Measurements from ENCODE around the gene CHTF18. TPM values are rescaled to one million over a fixed set of nuclear protein-coding genes. Genes with fewer than 3 reads are reported as not detected.
"Not testable (repeated sequence)": the region's sequence is repeated elsewhere in the genome, so short reads cannot be mapped to it uniquely, and the experiment has no call there.

CHTF18 gene
- total RNA-seq, 1 donor: 20.0 TPM

GRCh38 chr16:836221-836620 lies 47.8 kb downstream of the CHTF18 start:
- no peak overlapping the region for H3K4me3 ChIP-seq (ENCODE audit: low read depth, low read length)
- DNase-seq (ENCODE audit: low read depth): no peak
- no peak for TF ChIP-seq CTCF (IDR thresholded peaks at IDR 0.05; ENCODE audit: insufficient read depth, low read length)

- not testable (repeated sequence) for DNase-seq (ENCODE audit: low read depth); H3K4me3 ChIP-seq (ENCODE audit: low read depth, low read length)
Observed at GRCh38 chr16:836822-837221, 48.4 kb downstream of the CHTF18 start.

GRCh38 chr16:838741-839140 lies 50.3 kb downstream of the CHTF18 start:
- no peak overlapping the region for H3K4me3 ChIP-seq (ENCODE audit: low read depth, low read length)
- no peak for DNase-seq (ENCODE audit: low read depth)
- no peak for TF ChIP-seq CTCF (IDR thresholded peaks at IDR 0.05; ENCODE audit: insufficient read depth, low read length)

- no peak for TF ChIP-seq CTCF (IDR thresholded peaks at IDR 0.05; ENCODE audit: insufficient read depth, low read length)
- no peak for DNase-seq (ENCODE audit: low read depth)
- no peak overlapping the region for H3K4me3 ChIP-seq (ENCODE audit: low read depth, low read length)
Observed at GRCh38 chr16:839643-840408, 51.4 kb downstream of the CHTF18 start.

- H3K4me3 ChIP-seq (ENCODE audit: low read depth, low read length): no peak overlapping the region
- no peak for DNase-seq (ENCODE audit: low read depth)
- TF ChIP-seq CTCF (IDR thresholded peaks at IDR 0.05; ENCODE audit: insufficient read depth, low read length): no peak
Observed at GRCh38 chr16:840561-841454, 52.4 kb downstream of the CHTF18 start.

GRCh38 chr16:841455-842060 lies 53.1 kb downstream of the CHTF18 start:
- no peak for TF ChIP-seq CTCF (IDR thresholded peaks at IDR 0.05; ENCODE audit: insufficient read depth, low read length)
- no peak overlapping the region for H3K4me3 ChIP-seq (ENCODE audit: low read depth, low read length)
- DNase-seq (ENCODE audit: low read depth): no peak

GRCh38 chr16:842061-842476 lies 53.6 kb downstream of the CHTF18 start:
- no peak for TF ChIP-seq CTCF (IDR thresholded peaks at IDR 0.05; ENCODE audit: insufficient read depth, low read length)
- H3K4me3 ChIP-seq (ENCODE audit: low read depth, low read length): no peak overlapping the region
- no peak for DNase-seq (ENCODE audit: low read depth)

Measured in fibroblast of the aortic adventitia (primary cell).